GM18520 (cell line): ENCODE data around the gene COG5.
"Not testable (repeated sequence)": the region's sequence is repeated elsewhere in the genome, so short reads cannot be mapped to it uniquely, and the experiment has no call there.

Source experiments
- ATAC-seq: cut with Tn5 transposase; IDR thresholded peaks from one replicate; pipeline ENCODE4 v1.9.1; 2021; ENCODE audit not compliant: unreplicated experiment

The COG5 gene

DNA sequence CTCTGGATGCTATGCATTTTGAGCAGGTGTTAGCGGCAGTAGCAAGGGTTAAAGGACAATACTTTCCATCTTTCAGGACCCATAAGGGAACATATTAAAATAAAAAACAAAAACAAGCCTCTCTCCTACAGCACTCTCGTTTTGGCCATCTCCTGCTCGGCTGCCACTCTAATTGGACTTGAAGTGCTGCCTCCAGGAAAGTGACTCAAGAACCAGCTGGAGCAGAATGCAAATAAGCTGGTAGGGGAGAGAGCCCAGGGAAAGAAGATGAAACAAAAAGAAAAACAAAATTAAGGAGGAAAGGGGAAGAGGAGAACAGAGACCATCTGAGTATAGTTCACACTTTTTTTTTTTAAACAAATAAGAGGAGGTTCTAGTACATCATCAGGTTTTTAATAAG is 329.3 kb downstream of the COG5 start:
- no peak for ATAC-seq

- no peak for ATAC-seq
These were observed 329.7 kb downstream of the COG5 start for GRCh38 chr7:107233981-107234380.

DNA sequence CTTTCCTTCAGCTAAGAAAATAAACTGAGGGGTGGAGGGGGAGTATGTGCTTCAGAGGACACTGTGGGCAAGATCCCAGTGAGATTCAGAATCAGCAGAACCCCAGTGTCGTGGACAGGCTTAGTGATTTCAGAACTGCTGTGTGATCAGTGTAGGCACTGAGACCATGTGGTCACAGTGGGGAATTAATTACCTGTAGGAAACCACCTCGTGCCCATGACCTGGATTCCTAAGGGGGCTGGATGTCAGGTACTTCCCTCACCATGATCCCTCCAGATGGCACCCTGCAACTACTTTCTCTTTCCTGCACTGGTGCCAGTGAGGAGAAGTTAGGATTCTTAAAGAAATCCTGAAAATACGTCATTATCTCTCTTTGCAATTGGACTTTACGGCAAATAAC is 330.5 kb downstream of the COG5 start:
- no peak for ATAC-seq

GRCh38 chr7:107232568-107233090 is 331.1 kb downstream of the COG5 start:
- no peak for ATAC-seq

DNA sequence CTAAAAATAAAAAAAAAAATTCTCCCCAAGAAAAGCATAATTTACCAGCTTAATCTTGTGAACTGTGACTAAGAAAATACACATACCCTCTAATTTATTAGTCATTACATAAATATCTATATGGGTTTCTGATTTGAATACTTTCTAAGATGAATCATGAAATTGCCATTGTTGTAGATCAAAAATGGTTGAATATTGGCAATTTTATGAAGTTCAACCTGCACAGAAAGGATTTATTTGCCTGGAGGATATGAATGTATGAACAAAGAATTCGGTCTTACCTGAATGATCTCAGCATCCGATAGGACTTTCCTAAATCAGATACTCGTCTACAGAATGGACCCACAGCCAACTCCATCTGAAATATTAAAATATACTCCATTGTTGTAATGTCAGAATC is 333.4 kb downstream of the COG5 start:
- ATAC-seq, result no peak

DNA sequence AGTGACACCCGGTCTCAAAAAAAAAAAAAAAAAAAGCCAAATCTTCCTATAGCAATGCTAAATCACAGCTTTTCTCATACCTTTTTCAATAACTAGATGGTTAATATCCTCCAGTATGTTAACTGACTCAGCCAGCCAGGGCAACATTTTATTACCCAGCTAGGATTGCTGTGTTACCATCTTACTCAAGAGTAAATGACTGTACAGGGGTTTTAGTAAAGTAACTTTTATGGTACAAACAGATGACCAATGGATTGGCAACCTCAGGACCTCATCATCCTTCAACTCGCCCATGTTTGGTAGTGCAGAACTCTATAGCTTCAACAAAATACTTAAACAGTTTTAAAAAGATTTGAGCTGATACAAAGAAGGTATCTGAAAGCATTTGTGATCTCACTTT is 335.4 kb downstream of the COG5 start:
- no peak for ATAC-seq

GRCh38 chr7:107224374-107225223 is 339.1 kb downstream of the COG5 start:
- no peak for ATAC-seq

- ATAC-seq, result not testable (repeated sequence)
These were observed 342.9 kb downstream of the COG5 start for GRCh38 chr7:107220806-107221205.

DNA sequence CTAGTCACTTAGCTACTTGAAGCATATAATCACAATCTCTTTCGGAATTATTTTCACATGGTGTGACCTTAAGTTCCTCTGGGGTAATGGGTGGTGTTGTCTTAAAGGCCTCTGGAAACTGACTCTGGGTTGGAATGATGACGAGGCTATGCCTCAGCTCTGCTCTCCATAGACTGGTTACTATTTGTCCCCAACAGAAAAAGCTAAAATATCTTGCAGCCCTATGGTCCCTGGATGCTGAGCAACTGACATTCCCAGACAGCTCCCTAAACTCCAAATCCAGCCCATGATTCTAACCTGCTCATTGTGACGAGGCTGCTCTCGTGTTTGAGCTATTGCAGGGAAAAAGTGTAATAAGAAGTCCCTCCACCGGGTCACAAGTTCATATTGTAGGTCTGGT is 343.4 kb downstream of the COG5 start:
- ATAC-seq, result no peak

GRCh38 chr7:107219563-107220244 is 344.0 kb downstream of the COG5 start:
- ATAC-seq, result no peak

GRCh38 chr7:107213945-107214344 is 349.8 kb downstream of the COG5 start:
- ATAC-seq, result no peak

DNA sequence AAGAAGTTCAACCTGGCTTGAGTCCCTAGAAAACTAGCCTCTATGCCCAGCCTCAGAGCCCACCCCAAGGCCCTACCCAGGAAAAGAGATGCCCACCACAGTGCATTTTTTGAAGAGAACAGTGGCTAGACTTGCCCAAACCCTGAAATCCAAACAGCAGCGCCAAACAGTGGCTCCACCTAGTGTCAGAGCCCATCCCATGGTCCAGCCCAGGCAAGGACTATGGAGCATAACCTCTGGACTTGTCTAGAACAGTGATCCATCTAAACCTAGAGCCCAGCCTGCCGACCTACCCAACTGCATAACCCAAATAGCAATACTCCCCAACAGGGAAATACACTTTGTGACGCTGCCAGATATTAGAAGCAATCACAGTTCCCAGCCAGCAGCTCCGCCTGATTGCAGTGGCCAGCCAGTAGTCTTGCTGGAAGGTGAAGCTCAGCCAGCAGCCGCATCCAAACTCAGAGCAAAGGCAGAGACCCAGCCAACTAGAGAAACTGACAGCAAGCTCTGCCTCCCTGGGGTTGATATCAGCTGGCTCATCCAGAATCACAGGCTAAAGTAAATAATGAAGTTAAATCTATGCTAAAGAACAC is 350.4 kb downstream of the COG5 start:
- ATAC-seq, result no peak

DNA sequence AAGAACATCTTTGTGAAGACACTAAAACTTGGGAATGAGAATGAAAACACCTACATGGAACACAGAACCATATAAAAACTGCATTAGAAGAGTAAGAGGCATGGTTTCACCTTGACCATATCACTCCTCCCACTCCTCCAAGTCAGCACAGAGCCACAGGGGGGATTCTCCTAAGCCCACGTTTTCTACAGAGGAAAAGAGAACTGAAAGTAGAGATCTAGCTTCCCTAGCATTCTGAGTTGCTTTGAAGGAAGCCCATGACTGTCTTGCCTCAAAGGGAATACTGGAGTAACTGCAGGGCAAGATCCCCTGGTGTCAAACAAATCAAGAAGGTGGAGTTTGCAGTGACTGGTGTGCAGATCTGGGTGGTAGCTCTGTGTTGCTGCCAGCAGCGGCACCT is 351.0 kb downstream of the COG5 start:
- ATAC-seq, result no peak

DNA sequence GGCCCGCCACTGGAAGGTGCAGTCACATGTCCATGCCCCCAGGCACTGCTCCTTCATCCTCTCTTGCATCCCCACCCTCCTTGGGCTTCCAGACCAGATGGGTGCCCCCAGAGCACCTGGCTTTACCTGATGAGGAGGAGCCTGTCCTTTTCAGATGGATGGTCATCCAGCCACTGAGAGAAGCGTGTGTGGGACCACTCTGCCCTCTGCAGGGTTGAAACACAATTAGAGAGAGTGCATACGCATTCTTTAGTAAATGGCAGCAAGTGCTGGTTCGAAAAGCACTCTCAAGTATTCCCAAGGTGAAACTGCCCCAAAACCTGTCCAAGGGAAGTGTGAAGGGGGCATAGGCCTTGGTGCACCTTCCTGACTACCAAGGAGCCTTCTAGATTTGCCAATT is 353.3 kb downstream of the COG5 start:
- ATAC-seq, result no peak

DNA sequence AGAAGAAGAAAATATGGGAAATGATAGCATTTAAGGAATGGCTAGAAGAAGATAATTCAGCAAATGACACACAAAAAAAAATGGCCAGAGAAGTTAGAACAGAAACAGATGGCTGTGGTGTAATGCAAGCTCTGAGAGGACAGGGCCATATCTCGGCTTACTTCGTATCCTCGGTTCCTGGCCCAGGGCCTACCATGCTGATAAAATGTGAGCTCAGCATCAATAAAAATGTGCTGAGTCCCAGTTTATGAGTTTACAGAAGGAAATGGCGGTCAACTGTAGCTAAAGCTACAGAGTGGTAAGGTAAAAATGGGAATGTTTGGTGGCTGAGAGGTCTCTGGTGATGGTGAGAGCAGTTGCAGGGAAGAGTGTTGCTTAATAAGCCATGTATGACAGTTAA is 354.2 kb downstream of the COG5 start:
- no peak for ATAC-seq

GRCh38 chr7:107208563-107208962 is 355.2 kb downstream of the COG5 start:
- no peak for ATAC-seq

DNA sequence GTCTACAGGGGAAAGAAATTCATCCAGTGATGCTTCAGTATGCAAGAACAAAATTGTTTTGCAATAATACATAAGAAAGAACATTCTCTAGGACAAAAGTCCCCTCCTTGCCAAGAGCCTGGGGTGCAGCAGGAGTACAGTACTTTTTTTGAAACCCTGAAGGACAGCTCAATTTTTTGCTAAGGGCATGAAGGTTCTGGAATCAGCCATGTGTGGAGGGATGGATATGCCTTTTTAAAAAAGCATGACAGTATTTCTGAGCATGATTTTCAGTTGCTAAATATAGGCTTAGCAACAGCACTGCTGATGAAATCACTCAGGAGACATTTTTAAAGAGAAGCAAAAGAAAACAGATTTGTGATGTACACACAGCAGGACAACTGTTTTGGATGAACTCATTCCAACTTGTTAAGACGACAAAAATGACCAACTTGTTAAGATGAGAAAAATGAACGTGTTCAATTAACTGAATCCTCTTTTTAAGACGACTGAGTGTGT is 355.6 kb downstream of the COG5 start:
- ATAC-seq, result no peak

DNA sequence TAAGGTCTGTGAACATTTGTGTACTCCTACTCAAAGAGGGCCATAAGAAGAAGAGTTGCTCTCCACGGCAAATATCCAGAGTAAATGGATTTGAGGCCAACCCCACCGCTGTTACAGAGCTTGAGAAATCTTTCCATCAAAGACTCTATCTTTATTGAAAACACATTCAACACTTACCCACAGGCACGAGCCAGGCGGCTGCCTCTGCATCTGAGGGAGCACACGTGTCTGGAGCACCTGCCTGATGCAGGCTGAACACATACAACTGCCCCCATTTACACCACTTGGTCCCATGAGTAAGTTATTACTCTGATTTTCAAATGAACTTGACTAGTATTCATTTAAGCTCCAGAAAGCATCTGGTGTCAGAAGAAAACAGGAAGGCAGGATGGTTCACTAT is 356.3 kb downstream of the COG5 start:
- ATAC-seq, result no peak

GRCh38 chr7:107206706-107207105 is 357.0 kb downstream of the COG5 start:
- no peak for ATAC-seq

GRCh38 chr7:107206136-107206535 is 357.6 kb downstream of the COG5 start:
- ATAC-seq, result no peak

DNA sequence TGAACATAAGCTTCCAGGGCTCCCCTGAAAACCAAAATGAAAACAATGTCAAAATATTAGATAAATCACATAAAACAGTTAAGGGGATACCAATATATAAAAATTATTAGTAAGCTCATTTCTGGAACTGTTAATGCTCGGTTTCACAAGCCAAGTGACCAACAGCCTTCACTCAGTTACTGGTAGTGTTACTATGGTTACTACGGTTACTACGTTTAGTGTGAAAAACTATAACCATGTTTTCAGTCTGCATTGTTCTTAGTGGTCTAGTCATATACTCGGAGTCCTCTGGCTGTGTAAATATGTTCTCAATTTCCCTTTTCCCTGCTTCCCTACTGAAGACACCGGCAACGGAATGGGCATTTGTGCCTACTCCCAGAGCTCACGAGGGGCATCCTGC is 360.1 kb downstream of the COG5 start:
- ATAC-seq, result no peak
